Esophagus squamous epithelium (tissue), 5 donors: ENCODE data around the gene TNIK. TPM values are rescaled to one million over a fixed set of nuclear protein-coding genes. Genes with fewer than 3 reads are reported as not detected.
"Not testable (repeated sequence)": the region's sequence is repeated elsewhere in the genome, so short reads cannot be mapped to it uniquely, and the experiment has no call there.

ENCODE experiments used
- DNase-seq: peaks from one replicate; lab custom pipeline; 2025; lab: John Stamatoyannopoulos, UW
- H3K27ac ChIP-seq, 4 donors: fragments of 200-600 bp; sonication (generic); one replicate each; pipeline ENCODE4 v1.5.1; 2016 to 2019; ENCODE audit warnings: mild to moderate bottlenecking in 1 of 4
- H3K27me3 ChIP-seq, 4 donors: fragments of 200-600 bp; sonication (generic); 1 replicate in 3 of 4; 2 replicates in 1 of 4; pipeline versions ENCODE4 v1.5.1 to v1.6.0; 2017 to 2021; ENCODE audit warnings: antibody characterized with exemption in 1 of 4
- H3K36me3 ChIP-seq, 3 donors: fragments of 200-600 bp; sonication (generic); one replicate each; pipeline ENCODE4 v1.5.1; 2016 to 2019
- H3K4me1 ChIP-seq, 3 donors: fragments of 200-600 bp; sonication (generic); one replicate each; pipeline ENCODE4 v1.5.1; 2017 to 2019
- H3K4me3 ChIP-seq, 4 donors: fragments of 200-600 bp; sonication (generic); 1 replicate in 3 of 4; 2 replicates in 1 of 4; pipeline ENCODE4 v1.5.1; 2016 to 2019; ENCODE audit warnings: mild to moderate bottlenecking in 2 of 4, moderate library complexity in 1 of 4
- H3K9me3 ChIP-seq, 3 donors: fragments of 200-600 bp; sonication (generic); one replicate each; pipeline ENCODE4 v1.5.1; 2016 to 2019
- POLR2A ChIP-seq, 4 donors: fragments of 450-650 bp; IDR thresholded peaks; one replicate each; pipeline ENCODE4 v1.6.1; 2017; ENCODE audit warnings: antibody characterized with exemption in 4 of 4, mild to moderate bottlenecking in 4 of 4, moderate library complexity in 3 of 4
- WGBS, 2 donors: methylation state at CpG; one replicate each; pipeline ENCODE4 v1.1.5; 2018; 5-methylcytosine and 5-hydroxymethylcytosine counted together
- intact Hi-C: fragments of 100-400 bp; cut with DNase I; formaldehyde crosslinking; loops from one replicate; pipeline ENCODE4 v1.15.0; 2022
- total RNA-seq, 4 donors: library from RNA; depleted of rRNA; stranded (reverse); fragments of >200 nt; gene quantifications; one replicate each; pipeline ENCODE4 v1.1.0, GENCODE V29; 2016
- TF ChIP-seq, protein P1 (sequence below), 6 experiments: fragments of 450-650 bp in 4 of 6; fragments of 200-600 bp in 2 of 6; sonication (generic) in 2 of 6; IDR thresholded peaks; one replicate each; pipeline ENCODE4 v1.5.1; 2016 to 2019; ENCODE audit warnings: antibody characterized with exemption in 6 of 6, mild to moderate bottlenecking in 4 of 6, moderate library complexity in 4 of 6
- donor health status: DM: yes; HTN: yes; CAD: no.

TNIK gene
- total RNA-seq, 4 donors from 2014 or later = 2.2 to 11.6 (median 4.7) TPM

DNA sequence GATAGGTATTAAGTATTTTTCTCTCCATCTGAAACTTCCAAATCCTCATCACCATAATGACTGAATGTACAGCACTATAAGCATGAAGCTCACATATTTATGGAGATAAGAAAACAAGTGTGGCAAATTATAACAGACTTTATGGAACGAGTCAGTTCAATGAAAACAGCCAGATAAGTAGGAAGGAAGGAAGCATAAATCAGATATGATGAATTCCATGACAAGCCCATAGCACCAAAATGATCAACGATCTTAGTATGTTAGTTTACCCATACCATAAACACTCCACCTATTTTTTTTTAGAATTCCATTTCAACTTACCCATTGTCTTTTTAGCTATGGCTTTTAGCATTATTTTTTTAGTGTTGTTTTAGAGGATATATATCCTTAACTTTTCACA is 169.5 kb downstream of the TNIK start:
- intact Hi-C loops = no loop called here

DNA sequence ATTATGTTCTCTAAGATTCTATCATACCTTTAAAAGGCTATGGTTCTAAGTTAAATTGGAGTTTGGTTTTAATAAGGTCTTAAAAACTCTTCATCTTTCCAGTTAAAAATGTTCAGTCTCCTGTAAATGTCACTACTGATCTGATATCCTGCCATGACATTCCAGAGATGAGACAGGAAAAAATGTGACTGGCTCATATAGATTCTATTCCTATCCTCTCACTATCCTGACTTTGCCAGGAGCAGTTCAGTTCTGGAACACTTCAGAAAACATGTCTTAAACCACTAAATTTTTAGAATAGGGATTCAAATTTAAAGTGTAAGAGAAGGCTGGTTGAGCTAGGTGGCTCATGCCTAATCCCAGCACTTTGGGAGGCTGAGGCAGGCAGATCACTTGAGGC is 170.9 kb downstream of the TNIK start:
- no peaks in the 10 kb centered on the region for H3K27me3 ChIP-seq
- TF ChIP-seq, protein P1, sequence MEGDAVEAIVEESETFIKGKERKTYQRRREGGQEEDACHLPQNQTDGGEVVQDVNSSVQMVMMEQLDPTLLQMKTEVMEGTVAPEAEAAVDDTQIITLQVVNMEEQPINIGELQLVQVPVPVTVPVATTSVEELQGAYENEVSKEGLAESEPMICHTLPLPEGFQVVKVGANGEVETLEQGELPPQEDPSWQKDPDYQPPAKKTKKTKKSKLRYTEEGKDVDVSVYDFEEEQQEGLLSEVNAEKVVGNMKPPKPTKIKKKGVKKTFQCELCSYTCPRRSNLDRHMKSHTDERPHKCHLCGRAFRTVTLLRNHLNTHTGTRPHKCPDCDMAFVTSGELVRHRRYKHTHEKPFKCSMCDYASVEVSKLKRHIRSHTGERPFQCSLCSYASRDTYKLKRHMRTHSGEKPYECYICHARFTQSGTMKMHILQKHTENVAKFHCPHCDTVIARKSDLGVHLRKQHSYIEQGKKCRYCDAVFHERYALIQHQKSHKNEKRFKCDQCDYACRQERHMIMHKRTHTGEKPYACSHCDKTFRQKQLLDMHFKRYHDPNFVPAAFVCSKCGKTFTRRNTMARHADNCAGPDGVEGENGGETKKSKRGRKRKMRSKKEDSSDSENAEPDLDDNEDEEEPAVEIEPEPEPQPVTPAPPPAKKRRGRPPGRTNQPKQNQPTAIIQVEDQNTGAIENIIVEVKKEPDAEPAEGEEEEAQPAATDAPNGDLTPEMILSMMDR (IDR thresholded peaks at IDR 0.05) = no peak
- no peak for TF ChIP-seq POLR2A (IDR thresholded peaks at IDR 0.05)
- H3K36me3 ChIP-seq = no peaks in the 10 kb centered on the region
- no peak overlapping the region for H3K27ac ChIP-seq
- H3K4me1 ChIP-seq = peaks cover 0 to 25% (median 0%) of the 10 kb centered on the region in 3 donors
- no peak overlapping the region for H3K4me3 ChIP-seq
- intact Hi-C loops = no loop called here
- no peak for DNase-seq
- H3K9me3 ChIP-seq = no peaks in the 10 kb centered on the region

More for the DNA sequence above, 169.5 kb downstream of the TNIK start:
- DNase-seq = no peak
- TF ChIP-seq, protein P1 (IDR thresholded peaks at IDR 0.05) = no peak
- TF ChIP-seq POLR2A (IDR thresholded peaks at IDR 0.05) = no peak
- H3K27me3 ChIP-seq = no peaks in the 10 kb centered on the region
- H3K27ac ChIP-seq = no peak overlapping the region
- H3K4me1 ChIP-seq = peaks cover 0 to 17% (median 0%) of the 10 kb centered on the region in 3 donors
- H3K36me3 ChIP-seq = no peaks in the 10 kb centered on the region
- no peaks in the 10 kb centered on the region for H3K9me3 ChIP-seq
- H3K4me3 ChIP-seq = no peak overlapping the region
- WGBS, 2 donors = 55 to 70% methylated on average over 2 of the region's 2 CpGs

DNA sequence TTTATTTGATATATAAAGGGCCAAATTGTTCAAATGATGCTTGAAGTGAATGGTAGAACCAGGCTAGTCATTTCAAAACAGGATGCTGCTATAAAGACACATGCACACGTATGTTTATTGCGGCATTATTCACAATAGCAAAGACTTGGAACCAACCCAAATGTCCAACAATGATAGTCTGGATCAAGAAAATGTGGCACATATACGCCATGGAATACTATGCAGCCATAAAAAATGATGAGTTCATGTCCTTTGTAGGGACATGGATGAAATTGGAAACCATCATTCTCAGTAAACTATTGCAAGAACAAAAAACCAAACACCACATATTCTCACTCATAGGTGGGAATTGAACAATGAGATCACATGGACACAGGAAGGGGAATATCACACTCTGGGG is 172.4 kb downstream of the TNIK start:
- H3K27ac ChIP-seq, H3K36me3 ChIP-seq, H3K4me3 ChIP-seq, H3K27me3 ChIP-seq, DNase-seq, H3K9me3 ChIP-seq, intact Hi-C loops: not testable (repeated sequence)
- H3K4me1 ChIP-seq = peaks cover 0 to 33% (median 11%) of the 10 kb centered on the region in 3 donors
- WGBS, 2 donors = 85 to 91% methylated on average over 3 of the region's 3 CpGs

DNA sequence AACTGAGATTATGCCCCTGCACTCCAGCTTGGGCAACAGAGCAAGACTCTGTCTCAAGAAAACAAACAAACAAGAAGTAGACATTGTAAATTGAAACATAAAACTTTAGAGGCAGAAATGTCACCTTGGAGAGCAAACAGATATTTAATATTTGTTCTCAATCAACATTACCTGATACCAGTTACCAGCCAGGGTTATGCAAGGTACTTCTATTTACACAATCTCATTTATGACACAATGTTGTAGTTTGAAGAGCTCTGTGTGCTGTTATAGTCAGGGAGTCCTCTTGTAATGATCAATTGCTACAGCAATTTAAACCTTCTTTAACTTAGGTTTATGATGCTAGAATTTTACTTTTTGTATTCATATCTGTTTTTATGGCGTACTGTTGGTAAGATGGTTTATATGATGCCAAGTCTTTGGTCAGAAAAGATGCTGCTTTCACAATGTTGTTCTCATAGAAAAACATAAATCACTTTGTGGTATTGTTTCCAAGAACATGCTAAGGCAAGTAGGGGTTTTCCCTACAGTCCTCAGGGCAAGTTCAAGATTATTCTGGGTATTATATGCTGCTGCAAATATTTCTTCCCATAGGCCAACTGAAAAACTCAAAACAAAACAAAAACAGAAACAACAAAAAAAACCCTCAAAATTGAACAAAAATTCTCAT is 173.5 kb downstream of the TNIK start:
- TF ChIP-seq POLR2A (IDR thresholded peaks at IDR 0.05) = no peak
- TF ChIP-seq, protein P1 (IDR thresholded peaks at IDR 0.05) = no peak
- Histone ChIP-seq H3K36me3 (no peaks in the 10 kb centered on the region), H3K27me3 (no peaks in the 10 kb centered on the region), H3K9me3 (no peaks in the 10 kb centered on the region), H3K4me3 (no peak overlapping the region), H3K4me1 (peaks cover 0 to 42% (median 12%) of the 10 kb centered on the region in 3 donors), H3K27ac (peak overlapping the region in 1 of 4 donors; percentile 24)
- WGBS, 2 donors = 18 to 29% methylated on average over 1 of the region's 1 CpG
- intact Hi-C loops = no loop called here
- no peak for DNase-seq

DNA sequence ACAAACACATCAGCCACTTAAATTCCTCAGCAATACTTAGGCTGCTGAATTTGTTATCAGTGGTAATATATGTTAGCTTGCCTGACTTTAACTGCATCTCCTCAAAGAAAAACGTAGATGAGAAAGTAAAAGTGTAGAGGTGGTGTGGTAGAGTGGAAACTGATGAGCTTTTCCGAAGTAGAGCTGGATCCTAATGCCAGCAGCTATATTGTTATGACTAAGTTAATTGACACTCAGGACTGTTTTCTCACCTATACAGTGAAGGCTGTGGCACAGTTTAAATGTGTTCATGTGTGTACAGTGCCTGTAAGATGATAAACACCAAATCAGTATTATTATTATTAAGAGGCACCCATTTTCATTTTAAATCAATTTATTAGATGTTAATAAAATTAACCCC is 174.9 kb downstream of the TNIK start:
- no peak for DNase-seq
- WGBS, 2 donors = 46 to 68% methylated on average over 2 of the region's 2 CpGs
- no peak for TF ChIP-seq POLR2A (IDR thresholded peaks at IDR 0.05)
- TF ChIP-seq, protein P1 (IDR thresholded peaks at IDR 0.05) = no peak
- Histone ChIP-seq H3K9me3 (no peaks in the 10 kb centered on the region), H3K27ac (peak overlapping the region in 2 of 4 donors; percentile 11 to 55), H3K36me3 (no peaks in the 10 kb centered on the region), H3K4me3 (no peak overlapping the region), H3K27me3 (no peaks in the 10 kb centered on the region), H3K4me1 (peaks cover 0 to 47% (median 12%) of the 10 kb centered on the region in 3 donors)
- intact Hi-C loops = no loop called here
